Smooth muscle cell (in vitro differentiated cells): ENCODE measurements around the gene IL12A. TPM values are rescaled to one million over a fixed set of nuclear protein-coding genes. Genes with fewer than 3 reads are reported as not detected.

Source experiments
- DNase-seq: peaks from one replicate; lab custom pipeline; 2025; ENCODE audit not compliant: unreplicated experiment; lab: John Stamatoyannopoulos, UW
- H2AFZ ChIP-seq: fragments of 200-600 bp; sonication (generic); 2 replicates; pipeline ENCODE4 v1.6.0; 2016; ENCODE audit warnings: antibody characterized with exemption, low read depth, mild to moderate bottlenecking
- H3F3A ChIP-seq: fragments of 200-600 bp; sonication (generic); 2 replicates; pipeline ENCODE4 v1.6.0; 2017; ENCODE audit warnings: antibody characterized with exemption, low read depth
- H3K27ac ChIP-seq: fragments of 200-600 bp; sonication (generic); 2 replicates; pipeline ENCODE4 v1.5.1; 2016; ENCODE audit warnings: low read depth, mild to moderate bottlenecking
- H3K27me3 ChIP-seq: fragments of 200-600 bp; sonication (generic); 2 replicates; pipeline ENCODE4 v1.6.1; 2016; ENCODE audit warnings: low read depth, mild to moderate bottlenecking
- H3K36me3 ChIP-seq: fragments of 200-600 bp; sonication (generic); 2 replicates; pipeline ENCODE4 v1.5.1; 2016; ENCODE audit warnings: low read depth
- H3K4me1 ChIP-seq: fragments of 200-600 bp; sonication (generic); 2 replicates; pipeline ENCODE4 v1.5.1; 2016; ENCODE audit warnings: low read depth
- H3K4me2 ChIP-seq: fragments of 200-600 bp; sonication (generic); 2 replicates; pipeline ENCODE4 v1.6.0; 2016; ENCODE audit warnings: mild to moderate bottlenecking
- H3K4me3 ChIP-seq: fragments of 200-600 bp; sonication (generic); 2 replicates; pipeline ENCODE4 v1.5.1; 2016; ENCODE audit warnings: mild to moderate bottlenecking
- H3K79me2 ChIP-seq: fragments of 200-600 bp; sonication (generic); 2 replicates; pipeline ENCODE4 v1.6.0; 2016; ENCODE audit warnings: low read depth, mild to moderate bottlenecking
- H3K9ac ChIP-seq: fragments of 200-600 bp; sonication (generic); 2 replicates; pipeline ENCODE4 v1.6.0; 2016; ENCODE audit warnings: low read depth
- H3K9me3 ChIP-seq: fragments of 200-600 bp; sonication (generic); replicated peaks from 2 replicates; pipeline ENCODE4 v1.5.1; 2016; ENCODE audit warnings: low read depth
- H4K20me1 ChIP-seq: fragments of 200-600 bp; sonication (generic); 2 replicates; pipeline ENCODE4 v1.6.0; 2016; ENCODE audit warnings: low read depth
- WGBS: methylation state at CpG from one replicate; pipeline ENCODE4 v1.1.7; 2016; ENCODE audit warnings: low lambda C conversion rate; 5-methylcytosine and 5-hydroxymethylcytosine counted together
- polyA plus RNA-seq: library from polyadenylated mRNA; unstranded; fragments of >200 nt; fragmentation: Nextera tagmentation; extraction: Ambion mirVana; gene quantifications from 2 replicates; pipeline ENCODE4 v1.2.1, GENCODE V29; 2016
- total RNA-seq: library from RNA; depleted of rRNA; stranded (reverse); fragments of >200 nt; gene quantifications from 2 replicates; pipeline ENCODE4 v1.2.3, GENCODE V29; 2014
- TF ChIP-seq, protein P1 (sequence below): fragments of 200-600 bp; sonication (generic); IDR thresholded peaks from 2 replicates; pipeline ENCODE4 v1.5.1; 2017; ENCODE audit warnings: borderline replicate concordance, mild to moderate bottlenecking, antibody characterized with exemption; ENCODE audit not compliant: insufficient read depth, poor library complexity, severe bottlenecking

IL12A gene
- total RNA-seq (0.09 and 1.9 TPM in 2 replicates), polyA plus RNA-seq (0.35 TPM in 1 of 2 replicates, not detected in the other)

DNA sequence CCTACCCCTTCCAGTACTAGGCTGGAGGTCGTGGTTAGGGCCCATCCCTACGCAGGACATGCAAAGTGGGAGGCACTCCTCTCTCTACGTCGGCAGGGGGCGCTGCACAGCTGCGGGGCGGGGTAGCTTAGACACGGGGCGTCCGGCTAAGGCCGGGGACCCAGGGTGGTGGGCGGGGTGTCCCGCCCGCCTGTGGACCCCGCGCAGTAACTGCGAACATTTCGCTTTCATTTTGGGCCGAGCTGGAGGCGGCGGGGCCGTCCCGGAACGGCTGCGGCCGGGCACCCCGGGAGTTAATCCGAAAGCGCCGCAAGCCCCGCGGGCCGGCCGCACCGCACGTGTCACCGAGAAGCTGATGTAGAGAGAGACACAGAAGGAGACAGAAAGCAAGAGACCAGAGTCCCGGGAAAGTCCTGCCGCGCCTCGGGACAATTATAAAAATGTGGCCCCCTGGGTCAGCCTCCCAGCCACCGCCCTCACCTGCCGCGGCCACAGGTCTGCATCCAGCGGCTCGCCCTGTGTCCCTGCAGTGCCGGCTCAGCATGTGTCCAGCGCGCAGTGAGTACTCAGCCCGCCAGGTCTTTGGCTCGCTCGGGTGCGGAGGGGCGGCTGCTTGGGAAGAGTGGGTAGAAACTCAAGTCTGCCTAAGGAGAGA is at the start of gene IL12A:
IL12A (plus strand) TSS at position 219 of the 655 bp plus-strand sequence.
- no peaks in the 10 kb centered on the region for H4K20me1 ChIP-seq
- H3K27me3 ChIP-seq: peaks cover 14% of the 10 kb centered on the region
- no peaks in the 10 kb centered on the region for H3K4me1 ChIP-seq
- no peak within 1 kb of the TSS for H3K27ac ChIP-seq
- H3K4me3 ChIP-seq: peak within 1 kb of the TSS; percentile 71
- DNase-seq: peak; percentile 52
- no peak within 1 kb of the TSS for H3K9ac ChIP-seq
- 2% methylated on average over 48 of the region's 54 CpGs for whole genome bisulfite sequencing
- H2AFZ ChIP-seq: peak within 1 kb of the TSS; percentile 86
- H3F3A ChIP-seq: peaks cover 5% of the 10 kb centered on the region
- TF ChIP-seq, protein P1, sequence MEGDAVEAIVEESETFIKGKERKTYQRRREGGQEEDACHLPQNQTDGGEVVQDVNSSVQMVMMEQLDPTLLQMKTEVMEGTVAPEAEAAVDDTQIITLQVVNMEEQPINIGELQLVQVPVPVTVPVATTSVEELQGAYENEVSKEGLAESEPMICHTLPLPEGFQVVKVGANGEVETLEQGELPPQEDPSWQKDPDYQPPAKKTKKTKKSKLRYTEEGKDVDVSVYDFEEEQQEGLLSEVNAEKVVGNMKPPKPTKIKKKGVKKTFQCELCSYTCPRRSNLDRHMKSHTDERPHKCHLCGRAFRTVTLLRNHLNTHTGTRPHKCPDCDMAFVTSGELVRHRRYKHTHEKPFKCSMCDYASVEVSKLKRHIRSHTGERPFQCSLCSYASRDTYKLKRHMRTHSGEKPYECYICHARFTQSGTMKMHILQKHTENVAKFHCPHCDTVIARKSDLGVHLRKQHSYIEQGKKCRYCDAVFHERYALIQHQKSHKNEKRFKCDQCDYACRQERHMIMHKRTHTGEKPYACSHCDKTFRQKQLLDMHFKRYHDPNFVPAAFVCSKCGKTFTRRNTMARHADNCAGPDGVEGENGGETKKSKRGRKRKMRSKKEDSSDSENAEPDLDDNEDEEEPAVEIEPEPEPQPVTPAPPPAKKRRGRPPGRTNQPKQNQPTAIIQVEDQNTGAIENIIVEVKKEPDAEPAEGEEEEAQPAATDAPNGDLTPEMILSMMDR: peak; percentile 88
- H3K36me3 ChIP-seq: no peaks in the 10 kb centered on the region
- peak within 1 kb of the TSS; percentile 90 for H3K4me2 ChIP-seq
- no peaks in the 10 kb centered on the region for H3K79me2 ChIP-seq
- no peaks in the 10 kb centered on the region for H3K9me3 ChIP-seq

GRCh38 chr3:159941038-159942000 is 47.3 kb upstream of the IL12A start:
- Histone ChIP-seq H3K9ac (no peak overlapping the region), H3K4me2 (no peak overlapping the region), H4K20me1 (no peaks in the 10 kb centered on the region), H2AFZ (no peak overlapping the region), H3K79me2 (no peaks in the 10 kb centered on the region), H3K9me3 (no peaks in the 10 kb centered on the region), H3K4me3 (no peak overlapping the region), H3K27me3 (no peaks in the 10 kb centered on the region), H3F3A (no peaks in the 10 kb centered on the region), H3K4me1 (no peaks in the 10 kb centered on the region), H3K36me3 (no peaks in the 10 kb centered on the region), H3K27ac (no peak overlapping the region)
- DNase-seq: no peak
- WGBS: 69% methylated on average over 6 of the region's 6 CpGs
- TF ChIP-seq, protein P1: no peak

DNA sequence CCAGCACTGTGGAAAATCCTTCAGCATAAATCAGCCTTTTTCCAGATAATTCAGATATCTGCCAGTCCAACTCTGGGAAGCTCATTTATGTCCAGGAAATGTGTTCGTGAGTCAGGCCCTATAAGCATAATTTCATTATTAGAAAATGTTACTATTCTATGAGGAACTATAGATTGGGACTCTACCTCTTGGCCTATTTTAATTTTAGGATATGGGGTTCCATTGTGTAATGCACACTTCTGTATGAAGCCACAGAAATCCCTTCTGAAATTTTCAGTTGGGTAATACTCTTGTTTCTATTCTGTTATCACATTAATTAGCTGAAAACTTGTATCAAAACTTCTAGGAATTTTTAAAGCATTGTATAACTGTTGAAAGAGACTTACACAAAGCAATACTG is 43.9 kb upstream of the IL12A start:
- no peaks in the 10 kb centered on the region for H3K27me3 ChIP-seq
- no peaks in the 10 kb centered on the region for H3K79me2 ChIP-seq
- H2AFZ ChIP-seq: no peak overlapping the region
- no peaks in the 10 kb centered on the region for H3K4me1 ChIP-seq
- H3K36me3 ChIP-seq: no peaks in the 10 kb centered on the region
- no peaks in the 10 kb centered on the region for H3K9me3 ChIP-seq
- 79% methylated on average over 1 of the region's 1 CpG for WGBS
- no peak overlapping the region for H3K9ac ChIP-seq
- H3K27ac ChIP-seq: no peak overlapping the region
- TF ChIP-seq, protein P1: no peak
- H3K4me2 ChIP-seq: no peak overlapping the region
- no peaks in the 10 kb centered on the region for H3F3A ChIP-seq
- H3K4me3 ChIP-seq: no peak overlapping the region
- no peaks in the 10 kb centered on the region for H4K20me1 ChIP-seq
- DNase-seq: no peak
